ENCODE results near the gene ZNF414. TPM values are rescaled to one million over a fixed set of nuclear protein-coding genes. Genes with fewer than 3 reads are reported as not detected.
"Not testable (repeated sequence)": the region's sequence is repeated elsewhere in the genome, so short reads cannot be mapped to it uniquely, and the experiment has no call there.

The ZNF414 gene, protein sequence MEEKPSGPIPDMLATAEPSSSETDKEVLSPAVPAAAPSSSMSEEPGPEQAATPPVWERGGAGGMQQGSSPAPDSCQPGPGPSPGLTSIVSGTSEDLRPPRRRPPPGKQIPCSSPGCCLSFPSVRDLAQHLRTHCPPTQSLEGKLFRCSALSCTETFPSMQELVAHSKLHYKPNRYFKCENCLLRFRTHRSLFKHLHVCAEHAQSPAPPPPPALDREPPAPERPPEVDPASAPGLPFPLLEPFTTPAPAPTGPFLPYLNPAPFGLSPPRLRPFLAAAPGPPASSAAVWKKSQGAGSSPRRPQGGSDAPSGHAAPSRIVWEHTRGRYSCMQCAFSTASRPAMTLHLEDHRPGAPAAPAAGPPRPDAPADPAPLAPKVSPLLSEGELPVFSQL
- total RNA-seq = 10 to 100 TPM; 21.6 to 24.0 TPM

DNA sequence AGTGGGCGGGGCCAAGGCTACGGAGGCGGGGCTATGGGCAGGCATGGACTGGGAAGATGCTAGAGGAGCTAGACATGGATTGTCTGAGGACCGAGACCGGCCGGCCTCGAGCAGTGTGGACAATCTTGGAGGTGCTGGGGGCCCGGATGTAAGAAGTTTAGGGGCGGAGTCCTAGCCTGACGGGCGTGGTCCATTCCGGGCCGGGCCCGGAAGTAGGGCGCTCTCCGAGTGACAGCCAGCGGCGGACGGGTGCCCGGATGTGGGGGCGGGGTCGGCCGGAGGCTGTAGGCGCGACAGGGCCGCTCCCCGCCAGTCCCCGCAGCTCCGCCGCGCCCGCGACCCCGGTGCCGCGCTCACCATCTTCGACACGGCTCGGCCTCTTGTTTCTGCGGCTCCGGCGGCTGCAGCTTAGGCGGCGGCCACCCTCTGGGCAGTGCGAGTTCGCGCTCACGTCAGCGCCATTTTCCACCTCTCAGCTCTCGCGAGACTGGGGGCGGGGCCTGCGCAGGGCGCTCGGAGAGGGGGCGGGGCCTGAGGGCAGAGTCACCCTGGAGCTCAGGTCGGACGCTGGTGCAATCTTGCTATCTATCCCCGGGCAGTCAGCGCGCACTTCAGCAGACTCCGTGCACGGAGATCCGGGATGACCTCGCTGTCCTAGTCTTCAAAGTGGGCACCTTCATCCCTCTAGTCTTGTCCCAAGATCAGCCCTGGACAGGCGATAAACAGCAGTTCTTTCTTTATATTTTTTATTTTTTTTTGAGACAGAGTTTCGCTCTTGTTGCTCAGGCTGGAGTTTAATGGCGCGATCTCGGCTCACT is at the start of gene ZNF414:
Gene ZNF414 (minus strand): TSS at position 481 of the 818 bp plus-strand sequence. CDS start 121 bp downstream, at position 360.
- ATAC-seq = peak; percentile 83
- TF ChIP-seq, protein P1, sequence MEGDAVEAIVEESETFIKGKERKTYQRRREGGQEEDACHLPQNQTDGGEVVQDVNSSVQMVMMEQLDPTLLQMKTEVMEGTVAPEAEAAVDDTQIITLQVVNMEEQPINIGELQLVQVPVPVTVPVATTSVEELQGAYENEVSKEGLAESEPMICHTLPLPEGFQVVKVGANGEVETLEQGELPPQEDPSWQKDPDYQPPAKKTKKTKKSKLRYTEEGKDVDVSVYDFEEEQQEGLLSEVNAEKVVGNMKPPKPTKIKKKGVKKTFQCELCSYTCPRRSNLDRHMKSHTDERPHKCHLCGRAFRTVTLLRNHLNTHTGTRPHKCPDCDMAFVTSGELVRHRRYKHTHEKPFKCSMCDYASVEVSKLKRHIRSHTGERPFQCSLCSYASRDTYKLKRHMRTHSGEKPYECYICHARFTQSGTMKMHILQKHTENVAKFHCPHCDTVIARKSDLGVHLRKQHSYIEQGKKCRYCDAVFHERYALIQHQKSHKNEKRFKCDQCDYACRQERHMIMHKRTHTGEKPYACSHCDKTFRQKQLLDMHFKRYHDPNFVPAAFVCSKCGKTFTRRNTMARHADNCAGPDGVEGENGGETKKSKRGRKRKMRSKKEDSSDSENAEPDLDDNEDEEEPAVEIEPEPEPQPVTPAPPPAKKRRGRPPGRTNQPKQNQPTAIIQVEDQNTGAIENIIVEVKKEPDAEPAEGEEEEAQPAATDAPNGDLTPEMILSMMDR (IDR thresholded peaks at IDR 0.05) = no peak
- CTCF ChIA-PET = interaction anchor here (0.6 to 10.2 kb wide), 12 partner anchors 9 to 128 kb away, joined by 3 to 117 read pairs (median 3); partner anchors contain the start of genes MARCHF2, MYO1F and PRAM1
- Mint-ChIP-seq H3K27ac (peak within 1 kb of the TSS; percentile 99), H3K9me3 (no peaks in the 10 kb centered on the region), H3K27me3 (no peaks in the 10 kb centered on the region), H3K4me3 (peak within 1 kb of the TSS; percentile 88), H3K4me1 (ENCODE audit: low read depth) (peaks cover 41% of the 10 kb centered on the region), H3K36me3 (ENCODE audit: low read depth) (peaks cover 5% of the 10 kb centered on the region)
- POLR2A ChIA-PET = interaction anchor here (0.7 to 3.0 kb wide), 27 partner anchors 8 to 197 kb away, joined by 3 to 24 read pairs (median 3); partner anchors contain the start of genes HNRNPM, MARCHF2, MYO1F and PRAM1
- intact Hi-C loops (cut with micrococcal nuclease) = loop anchor here (5.0 kb wide), 1 partner anchor 63 kb away; the partner anchor contains the start of gene MYO1F
- DNase-seq = peak; percentile 98

DNA sequence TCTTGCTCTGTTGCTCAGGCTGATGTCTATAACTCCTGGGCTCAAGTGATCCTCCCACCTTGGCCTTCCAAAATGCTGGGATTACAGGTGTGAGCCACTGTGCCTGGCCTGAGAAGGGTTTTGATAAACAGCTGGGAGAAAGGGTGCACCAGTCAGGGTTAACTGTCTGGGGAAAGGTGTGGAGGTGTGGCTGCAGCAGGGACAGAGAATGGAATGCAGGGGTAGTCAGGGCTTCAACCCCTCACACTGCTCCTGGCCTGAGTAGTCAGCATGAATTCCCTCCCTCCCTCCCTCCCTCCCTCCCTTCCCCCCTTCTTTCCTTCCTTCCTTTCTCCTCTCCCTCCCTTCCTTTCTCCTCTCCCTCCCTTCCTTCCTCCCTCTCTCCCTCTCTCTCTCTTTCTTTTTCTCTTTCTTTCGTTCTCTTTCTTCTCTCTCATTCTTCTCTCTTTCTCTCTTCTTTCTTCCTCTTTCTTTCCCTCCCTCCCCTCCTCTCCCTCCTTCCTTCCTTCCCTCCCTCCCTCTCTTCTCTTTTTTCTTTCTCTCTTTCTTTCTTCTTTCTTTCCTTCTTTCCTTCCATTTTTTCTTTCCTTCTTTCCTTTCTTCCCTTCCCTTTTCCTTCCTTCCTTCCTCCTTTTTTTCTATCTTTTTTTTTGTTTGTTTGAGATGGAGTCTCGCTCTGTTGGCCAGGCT is 47.3 kb upstream of the ZNF414 start:
- DNase-seq (no peak), ATAC-seq (no peak)
- H3K27me3 Mint-ChIP-seq = no peaks in the 10 kb centered on the region
- peaks cover 24% of the 10 kb centered on the region for H3K4me1 Mint-ChIP-seq (ENCODE audit: low read depth)
- peak overlapping the region; percentile 57 for H3K27ac Mint-ChIP-seq
- ChIA-PET POLR2A (no interaction called here), CTCF (no interaction called here)
- H3K36me3 Mint-ChIP-seq (ENCODE audit: low read depth) = peaks cover 1% of the 10 kb centered on the region
- H3K4me3 Mint-ChIP-seq = no peak overlapping the region
- no peaks in the 10 kb centered on the region for H3K9me3 Mint-ChIP-seq
- intact Hi-C loops (cut with micrococcal nuclease) = no loop called here
- TF ChIP-seq, protein P1 (IDR thresholded peaks at IDR 0.05) = no peak

DNA sequence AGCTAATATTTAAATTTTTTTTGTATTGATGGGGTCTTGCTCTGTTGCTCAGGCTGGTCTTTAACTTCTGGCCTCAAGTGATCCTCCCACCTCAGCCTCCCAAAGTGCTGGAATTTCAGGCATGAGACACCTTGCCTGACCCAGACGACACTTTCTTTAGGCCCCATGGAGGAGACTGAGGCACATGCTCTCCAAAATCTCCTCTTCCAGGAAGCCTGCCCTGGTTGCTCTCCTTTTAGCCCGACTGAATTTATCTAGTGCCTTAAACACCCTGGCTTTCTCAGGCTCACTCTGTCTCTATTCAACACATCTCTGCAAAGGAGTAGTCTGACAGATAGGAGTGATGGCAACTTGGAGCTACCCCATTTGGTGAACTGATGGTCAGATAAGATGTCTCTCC is 44.4 kb upstream of the ZNF414 start:
- H3K36me3 Mint-ChIP-seq (ENCODE audit: low read depth) = no peaks in the 10 kb centered on the region
- no peak for ATAC-seq
- ChIA-PET POLR2A (interaction anchor here (0.7 to 1.5 kb wide), 3 partner anchors 10 to 605 kb away, joined by 3 to 6 read pairs (median 3); no protein-coding TSS in a partner anchor), CTCF (interaction anchor here (1.1 to 3.2 kb wide), 3 partner anchors 13 to 23 kb away, joined by 3 to 11 read pairs (median 11); no protein-coding TSS in a partner anchor)
- H3K27me3 Mint-ChIP-seq = no peaks in the 10 kb centered on the region
- no peak for DNase-seq
- peak overlapping the region; percentile 23 for H3K27ac Mint-ChIP-seq
- TF ChIP-seq, protein P1 (IDR thresholded peaks at IDR 0.05) = no peak
- no peaks in the 10 kb centered on the region for H3K9me3 Mint-ChIP-seq
- H3K4me3 Mint-ChIP-seq = no peak overlapping the region
- intact Hi-C loops (cut with micrococcal nuclease) = no loop called here
- peaks cover 16% of the 10 kb centered on the region for H3K4me1 Mint-ChIP-seq (ENCODE audit: low read depth)

DNA sequence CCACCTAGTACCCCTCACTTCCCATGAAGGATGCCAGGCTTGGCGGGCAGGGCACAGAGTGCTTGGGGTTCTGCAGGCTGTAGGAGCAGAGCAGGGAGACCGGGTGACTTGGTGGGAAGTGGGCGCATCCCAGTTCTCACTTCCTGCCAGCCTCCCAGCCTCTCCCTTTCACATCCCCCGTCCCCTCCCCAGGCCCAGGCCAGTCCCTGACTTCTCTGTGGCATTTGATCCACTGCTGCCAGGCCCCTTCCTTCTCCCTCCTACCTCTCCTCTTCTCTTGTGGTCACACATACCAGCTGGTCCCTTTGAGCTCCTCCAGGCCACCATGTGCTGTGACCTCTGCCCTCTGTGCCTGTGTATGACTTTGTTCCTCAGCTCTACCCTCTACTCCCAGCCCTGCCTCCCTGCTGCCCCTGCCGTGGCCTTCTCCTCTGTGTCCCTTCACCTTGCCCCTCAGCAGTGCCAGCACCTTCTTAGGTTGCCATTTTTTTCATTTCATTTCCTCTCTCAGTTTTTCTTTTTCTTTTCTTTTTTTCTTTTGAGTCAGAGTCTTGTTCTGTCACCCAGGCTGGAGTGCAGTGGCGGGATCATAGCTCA is 43.8 kb upstream of the ZNF414 start:
- intact Hi-C loops (cut with micrococcal nuclease) = no loop called here
- CTCF ChIA-PET = interaction anchor here (1.1 to 3.2 kb wide), 3 partner anchors 13 to 23 kb away, joined by 3 to 11 read pairs (median 11); no protein-coding TSS in a partner anchor
- ATAC-seq (no peak), DNase-seq (no peak)
- POLR2A ChIA-PET = interaction anchor here (0.9 to 1.5 kb wide), 4 partner anchors 11 to 27 kb away, joined by 3 to 6 read pairs (median 3); no protein-coding TSS in a partner anchor
- Mint-ChIP-seq H3K27ac (peak overlapping the region; percentile 82), H3K36me3 (ENCODE audit: low read depth) (no peaks in the 10 kb centered on the region), H3K4me1 (ENCODE audit: low read depth) (peaks cover 17% of the 10 kb centered on the region), H3K4me3 (no peak overlapping the region), H3K27me3 (no peaks in the 10 kb centered on the region), H3K9me3 (no peaks in the 10 kb centered on the region)
- TF ChIP-seq, protein P1 (IDR thresholded peaks at IDR 0.05) = no peak

DNA sequence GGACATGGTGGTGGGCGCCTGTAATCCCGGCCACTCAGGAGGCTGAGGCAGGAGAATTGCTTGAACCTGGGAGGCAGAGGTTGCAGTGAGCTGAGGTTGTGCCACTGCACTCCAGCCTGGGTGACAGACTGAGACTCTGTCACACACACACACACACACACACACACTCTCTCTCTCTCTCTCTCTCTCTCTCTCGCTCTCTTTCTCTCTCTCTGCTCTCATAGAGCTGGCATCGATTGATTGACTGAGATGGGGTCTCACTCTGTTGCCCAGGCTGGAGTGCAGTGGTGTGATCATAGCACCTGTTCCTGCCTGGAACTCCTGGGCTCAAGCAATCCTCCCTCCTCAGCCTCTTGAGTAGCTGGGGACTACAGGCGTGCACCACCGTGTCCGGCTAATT is 39.8 kb upstream of the ZNF414 start:
- H3K36me3 Mint-ChIP-seq (ENCODE audit: low read depth); POLR2A ChIA-PET; CTCF ChIA-PET; H3K27ac Mint-ChIP-seq; ATAC-seq; intact Hi-C loops (cut with micrococcal nuclease); H3K27me3 Mint-ChIP-seq; H3K9me3 Mint-ChIP-seq; H3K4me3 Mint-ChIP-seq; DNase-seq: not testable (repeated sequence)
- peaks cover 15% of the 10 kb centered on the region for H3K4me1 Mint-ChIP-seq (ENCODE audit: low read depth)
